HEK293 (cell line): ENCODE data around the gene COA3.
A peak's percentile ranks its signal among the peaks of the same experiment; 100 is the strongest.

Source experiments
- ZBTB17 ChIP-seq: fragments of 450-650 bp; formaldehyde crosslinking; IDR thresholded peaks from 2 replicates; pipeline ENCODE4 v1.5.1; 2016; ENCODE audit warnings: missing biosample characterization, missing genetic modification characterization
- ZBTB7A ChIP-seq: fragments of 450-650 bp; formaldehyde crosslinking; IDR thresholded peaks from 2 replicates; pipeline ENCODE4 v1.5.1; 2016; ENCODE audit warnings: low read depth, missing biosample characterization, missing genetic modification characterization
- ZFP41 ChIP-seq: fragments of 450-650 bp; formaldehyde crosslinking; IDR thresholded peaks from 2 replicates; pipeline ENCODE4 v1.5.1; 2016; ENCODE audit warnings: missing biosample characterization, missing genetic modification characterization, borderline replicate concordance
- ZNF239 ChIP-seq: fragments of 450-650 bp; formaldehyde crosslinking; IDR thresholded peaks from 2 replicates; pipeline ENCODE4 v1.5.1; 2016; ENCODE audit warnings: missing biosample characterization, missing genetic modification characterization
- ZNF335 ChIP-seq: fragments of 450-650 bp; formaldehyde crosslinking; conservative IDR thresholded peaks from 2 replicates; pipeline ENCODE4 v1.5.1; 2016; ENCODE audit warnings: missing biosample characterization, missing genetic modification characterization
- ZNF521 ChIP-seq: fragments of 450-650 bp; formaldehyde crosslinking; IDR thresholded peaks from 2 replicates; pipeline ENCODE4 v1.5.1; 2017; ENCODE audit warnings: missing biosample characterization, mild to moderate bottlenecking, missing genetic modification characterization
- TF ChIP-seq, protein P1 (sequence below): fragments of 450-650 bp; formaldehyde crosslinking; conservative IDR thresholded peaks from 2 replicates; pipeline ENCODE4 v1.5.1; 2016; ENCODE audit warnings: low read depth, missing biosample characterization, missing genetic modification characterization
- TF ChIP-seq, protein P2 (sequence below): fragments of 450-650 bp; formaldehyde crosslinking; IDR thresholded peaks from 2 replicates; pipeline ENCODE4 v1.5.1; 2016; ENCODE audit warnings: missing biosample characterization, missing genetic modification characterization
- TF ChIP-seq, protein P3 (sequence below): fragments of 450-650 bp; formaldehyde crosslinking; IDR thresholded peaks from 2 replicates; pipeline ENCODE4 v1.5.1; 2016; ENCODE audit warnings: missing biosample characterization, missing genetic modification characterization

DNA sequence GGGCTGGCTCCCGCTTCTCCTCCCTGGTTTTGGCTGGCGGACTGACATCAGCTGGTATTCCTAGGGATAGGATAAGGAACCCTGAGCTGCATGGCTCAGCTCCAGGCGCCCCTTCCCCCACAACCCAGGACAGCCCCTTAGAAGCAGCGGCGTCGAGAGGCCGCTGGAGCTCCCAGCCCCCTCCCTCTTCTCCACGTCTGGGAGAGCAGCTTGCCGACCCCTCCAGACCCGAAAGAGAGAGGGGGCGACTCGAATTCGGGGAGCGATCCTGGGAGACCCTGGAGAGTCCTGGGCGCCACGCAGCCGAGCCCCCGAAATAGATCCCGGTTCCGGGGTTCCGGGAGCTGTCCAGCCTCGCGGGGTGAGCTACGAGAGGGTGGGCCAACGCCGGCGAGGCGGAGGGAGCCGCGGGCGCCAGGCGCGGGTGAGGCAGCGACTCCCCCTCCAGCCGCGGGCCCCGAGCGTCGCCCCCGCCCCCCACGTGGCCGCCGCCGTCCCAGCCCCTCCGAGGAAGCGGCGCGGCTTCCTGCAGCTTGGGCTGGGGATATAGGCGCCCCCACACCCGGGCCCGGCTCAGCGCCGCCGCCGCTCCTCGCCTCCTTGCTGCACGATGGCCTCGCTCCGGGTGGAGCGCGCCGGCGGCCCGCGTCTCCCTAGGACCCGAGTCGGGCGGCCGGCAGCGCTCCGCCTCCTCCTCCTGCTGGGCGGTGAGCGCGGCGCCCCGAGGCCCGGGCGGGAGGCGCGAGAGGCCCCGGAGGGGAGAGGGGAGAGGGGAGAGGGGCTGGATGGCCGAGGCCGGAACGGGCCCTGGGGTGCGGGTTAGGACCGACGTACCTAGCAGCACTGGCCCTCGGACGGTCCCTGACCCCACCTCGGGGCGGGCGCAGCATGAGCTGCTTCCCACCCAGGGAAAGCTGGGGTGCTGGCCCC, 37.6 kb downstream of the COA3 start, which contains the start of gene RAMP2:
- TF ChIP-seq, protein P1, sequence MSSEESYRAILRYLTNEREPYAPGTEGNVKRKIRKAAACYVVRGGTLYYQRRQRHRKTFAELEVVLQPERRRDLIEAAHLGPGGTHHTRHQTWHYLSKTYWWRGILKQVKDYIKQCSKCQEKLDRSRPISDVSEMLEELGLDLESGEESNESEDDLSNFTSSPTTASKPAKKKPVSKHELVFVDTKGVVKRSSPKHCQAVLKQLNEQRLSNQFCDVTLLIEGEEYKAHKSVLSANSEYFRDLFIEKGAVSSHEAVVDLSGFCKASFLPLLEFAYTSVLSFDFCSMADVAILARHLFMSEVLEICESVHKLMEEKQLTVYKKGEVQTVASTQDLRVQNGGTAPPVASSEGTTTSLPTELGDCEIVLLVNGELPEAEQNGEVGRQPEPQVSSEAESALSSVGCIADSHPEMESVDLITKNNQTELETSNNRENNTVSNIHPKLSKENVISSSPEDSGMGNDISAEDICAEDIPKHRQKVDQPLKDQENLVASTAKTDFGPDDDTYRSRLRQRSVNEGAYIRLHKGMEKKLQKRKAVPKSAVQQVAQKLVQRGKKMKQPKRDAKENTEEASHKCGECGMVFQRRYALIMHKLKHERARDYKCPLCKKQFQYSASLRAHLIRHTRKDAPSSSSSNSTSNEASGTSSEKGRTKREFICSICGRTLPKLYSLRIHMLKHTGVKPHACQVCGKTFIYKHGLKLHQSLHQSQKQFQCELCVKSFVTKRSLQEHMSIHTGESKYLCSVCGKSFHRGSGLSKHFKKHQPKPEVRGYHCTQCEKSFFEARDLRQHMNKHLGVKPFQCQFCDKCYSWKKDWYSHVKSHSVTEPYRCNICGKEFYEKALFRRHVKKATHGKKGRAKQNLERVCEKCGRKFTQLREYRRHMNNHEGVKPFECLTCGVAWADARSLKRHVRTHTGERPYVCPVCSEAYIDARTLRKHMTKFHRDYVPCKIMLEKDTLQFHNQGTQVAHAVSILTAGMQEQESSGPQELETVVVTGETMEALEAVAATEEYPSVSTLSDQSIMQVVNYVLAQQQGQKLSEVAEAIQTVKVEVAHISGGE = no peak
- TF ChIP-seq, protein P2, sequence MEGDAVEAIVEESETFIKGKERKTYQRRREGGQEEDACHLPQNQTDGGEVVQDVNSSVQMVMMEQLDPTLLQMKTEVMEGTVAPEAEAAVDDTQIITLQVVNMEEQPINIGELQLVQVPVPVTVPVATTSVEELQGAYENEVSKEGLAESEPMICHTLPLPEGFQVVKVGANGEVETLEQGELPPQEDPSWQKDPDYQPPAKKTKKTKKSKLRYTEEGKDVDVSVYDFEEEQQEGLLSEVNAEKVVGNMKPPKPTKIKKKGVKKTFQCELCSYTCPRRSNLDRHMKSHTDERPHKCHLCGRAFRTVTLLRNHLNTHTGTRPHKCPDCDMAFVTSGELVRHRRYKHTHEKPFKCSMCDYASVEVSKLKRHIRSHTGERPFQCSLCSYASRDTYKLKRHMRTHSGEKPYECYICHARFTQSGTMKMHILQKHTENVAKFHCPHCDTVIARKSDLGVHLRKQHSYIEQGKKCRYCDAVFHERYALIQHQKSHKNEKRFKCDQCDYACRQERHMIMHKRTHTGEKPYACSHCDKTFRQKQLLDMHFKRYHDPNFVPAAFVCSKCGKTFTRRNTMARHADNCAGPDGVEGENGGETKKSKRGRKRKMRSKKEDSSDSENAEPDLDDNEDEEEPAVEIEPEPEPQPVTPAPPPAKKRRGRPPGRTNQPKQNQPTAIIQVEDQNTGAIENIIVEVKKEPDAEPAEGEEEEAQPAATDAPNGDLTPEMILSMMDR (tag by site-specific recombination) = no peak
- TF ChIP-seq ZFP41 (tag by site-specific recombination) (no peak), ZBTB7A (tag by site-specific recombination) (no peak), ZNF521 (tag by site-specific recombination) (no peak), ZBTB17 (tag by site-specific recombination) (no peak), ZNF239 (tag by site-specific recombination) (no peak), ZNF335 (tag by site-specific recombination) (peak; percentile 65)
- TF ChIP-seq, protein P3, sequence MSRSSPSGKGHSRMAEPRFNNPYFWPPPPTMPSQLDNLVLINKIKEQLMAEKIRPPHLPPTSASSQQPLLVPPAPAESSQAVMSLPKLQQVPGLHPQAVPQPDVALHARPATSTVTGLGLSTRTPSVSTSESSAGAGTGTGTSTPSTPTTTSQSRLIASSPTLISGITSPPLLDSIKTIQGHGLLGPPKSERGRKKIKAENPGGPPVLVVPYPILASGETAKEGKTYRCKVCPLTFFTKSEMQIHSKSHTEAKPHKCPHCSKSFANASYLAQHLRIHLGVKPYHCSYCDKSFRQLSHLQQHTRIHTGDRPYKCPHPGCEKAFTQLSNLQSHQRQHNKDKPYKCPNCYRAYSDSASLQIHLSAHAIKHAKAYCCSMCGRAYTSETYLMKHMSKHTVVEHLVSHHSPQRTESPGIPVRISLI (tag by site-specific recombination) = no peak
